ENCODE results near the gene AK2.

Gene AK2

DNA sequence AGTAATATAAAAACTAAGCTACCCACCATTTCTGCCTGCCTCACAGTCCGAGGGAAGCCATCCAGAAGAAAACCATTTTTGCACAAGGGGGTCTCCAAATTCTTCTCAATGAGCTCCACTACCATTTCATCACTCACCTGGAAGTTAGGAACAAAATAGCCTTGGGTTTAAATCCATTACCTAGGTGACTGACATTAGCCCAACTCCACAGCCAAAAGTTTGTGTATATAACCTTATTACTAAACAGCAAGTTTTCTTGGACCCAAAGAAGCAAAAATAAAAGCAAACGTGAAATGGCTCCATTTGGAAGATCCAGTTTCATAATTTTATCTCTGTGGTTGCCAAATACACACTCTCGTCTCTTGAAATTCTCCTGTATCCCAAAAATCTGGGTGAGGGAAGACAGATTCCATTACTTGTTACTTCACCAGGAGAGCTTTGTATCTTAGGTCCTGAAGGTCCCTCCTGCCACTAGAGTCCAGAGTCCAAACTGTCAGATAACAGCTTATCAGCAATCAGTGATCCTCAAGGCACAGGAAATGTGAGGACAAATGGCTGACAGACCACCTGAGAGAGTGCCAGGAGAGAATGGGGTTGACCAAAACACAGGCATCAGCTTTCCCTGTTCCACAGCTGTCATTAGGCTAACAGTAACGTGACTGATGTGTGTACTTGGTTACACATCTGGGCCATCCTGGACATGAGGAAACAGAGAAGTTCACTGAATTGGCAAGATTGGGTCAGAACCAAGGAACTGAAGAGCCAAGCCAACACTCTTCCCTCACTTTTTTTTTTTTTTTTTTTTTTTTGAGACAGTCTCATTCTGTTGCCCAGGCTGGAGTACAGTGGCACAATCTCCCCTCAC lies 14.9 kb downstream of the AK2 start:
- no peak for FAIRE-seq

- no peak for FAIRE-seq
These were observed 18.6 kb downstream of the AK2 start for GRCh38 chr1:33018112-33018511.

DNA sequence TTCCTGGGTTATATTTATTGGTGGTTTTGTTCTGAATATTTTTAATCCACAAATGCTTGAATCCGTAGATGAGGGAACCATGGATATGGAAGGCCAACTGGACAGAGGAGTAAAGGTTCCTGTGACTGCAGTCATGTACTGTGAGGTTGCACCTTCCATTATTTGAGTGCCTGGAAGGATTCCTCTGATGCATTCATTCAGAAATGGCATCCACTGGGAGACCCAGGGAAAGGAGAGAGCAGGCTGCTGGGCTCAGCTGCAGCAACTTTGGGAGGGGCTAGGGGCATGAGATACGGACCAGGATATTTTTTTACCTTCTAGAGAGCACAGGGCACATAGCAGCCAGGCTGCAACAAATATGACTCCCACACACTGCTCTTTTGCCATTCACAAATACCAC lies 19.5 kb downstream of the AK2 start:
- no peak for FAIRE-seq

GRCh38 chr1:33015216-33015615 lies 21.5 kb downstream of the AK2 start:
- FAIRE-seq: no peak

GRCh38 chr1:33014464-33015163 lies 22.1 kb downstream of the AK2 start:
- no peak for FAIRE-seq

GRCh38 chr1:33013791-33014190 lies 22.9 kb downstream of the AK2 start:
- FAIRE-seq: no peak

- FAIRE-seq: no peak
These were observed 24.5 kb downstream of the AK2 start for GRCh38 chr1:33012165-33012564.

GRCh38 chr1:33010932-33011731 lies 25.6 kb downstream of the AK2 start:
- FAIRE-seq: no peak

GRCh38 chr1:33009561-33009960 lies 27.1 kb downstream of the AK2 start:
- FAIRE-seq: no peak

DNA sequence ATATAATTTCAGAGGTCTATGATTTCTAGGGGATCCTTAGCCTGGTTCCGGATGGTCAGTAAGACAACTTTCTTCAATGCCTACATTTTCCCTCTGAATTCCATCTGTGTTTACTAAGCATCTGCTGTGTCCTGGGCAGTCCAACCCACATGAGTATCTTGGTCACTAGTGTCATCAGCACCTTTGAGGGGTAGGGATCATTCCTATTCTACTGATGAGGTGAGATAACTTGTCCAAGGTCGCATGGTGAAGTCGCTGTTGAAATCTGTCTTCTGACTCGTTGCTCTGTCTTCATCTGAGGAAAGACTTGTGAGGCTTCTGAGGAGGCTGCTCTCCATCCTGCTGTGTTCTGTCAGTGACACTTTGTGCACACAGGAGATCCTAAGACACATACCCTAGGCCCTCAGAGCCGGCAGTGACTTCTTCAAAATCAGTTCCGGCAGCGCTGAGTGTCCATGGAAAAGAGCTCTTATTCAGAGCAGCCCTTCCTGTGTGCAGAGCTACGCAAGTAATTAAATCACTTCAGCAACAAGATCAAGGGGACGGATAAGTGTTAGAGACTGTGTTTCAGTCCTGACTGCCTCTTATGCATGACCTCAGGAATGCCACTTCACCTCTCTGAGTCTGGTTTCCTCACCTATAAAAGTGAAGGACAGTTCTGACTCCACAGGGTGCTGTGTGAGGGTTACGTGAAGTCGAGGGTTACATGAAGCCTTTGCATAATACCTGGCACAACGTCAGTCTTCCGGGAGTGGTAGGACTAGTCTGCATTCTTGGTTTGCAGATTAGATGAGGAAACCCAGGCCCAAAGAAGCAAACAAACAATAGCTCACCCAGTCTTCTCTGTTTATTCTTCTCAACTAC lies 28.4 kb downstream of the AK2 start:
- FAIRE-seq: no peak

DNA sequence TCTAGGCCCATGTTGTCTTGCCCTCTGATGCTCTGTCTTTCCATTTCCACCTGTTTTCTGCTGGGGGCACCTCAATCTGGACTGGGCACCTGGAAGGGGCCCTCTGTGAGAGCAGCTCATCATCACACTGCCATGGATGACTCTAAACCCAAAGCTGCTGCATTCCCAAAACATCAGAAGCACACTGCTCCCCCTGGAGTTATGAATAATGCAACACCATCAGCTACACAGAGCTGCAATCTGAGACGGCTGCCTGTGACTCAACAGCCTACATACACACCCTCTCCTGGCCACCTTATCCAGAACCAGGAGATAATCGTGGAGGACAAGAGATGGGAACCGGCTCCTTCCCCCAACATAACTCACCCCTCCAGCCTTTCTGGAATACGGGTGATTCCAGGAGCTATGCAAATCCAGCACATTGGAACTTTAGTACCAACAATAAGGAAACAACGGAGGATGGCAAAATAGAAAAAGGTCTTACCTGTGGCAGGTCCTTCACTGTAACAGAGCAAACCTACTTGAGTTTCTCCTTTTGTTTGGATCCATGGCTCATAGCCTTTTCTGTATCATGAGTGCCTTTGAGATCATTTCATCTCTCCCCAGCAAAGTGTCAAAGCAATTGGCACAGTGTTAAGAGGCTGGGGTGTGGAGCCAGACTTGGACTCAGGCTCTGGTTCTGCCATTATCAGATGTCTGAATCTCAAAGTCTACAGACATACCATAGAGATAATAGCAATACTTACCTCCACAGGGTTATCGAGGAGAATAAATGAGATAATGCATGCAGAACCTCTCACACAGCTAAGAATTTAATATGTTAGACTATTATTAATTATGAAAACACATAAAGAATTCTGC lies 29.3 kb downstream of the AK2 start:
- FAIRE-seq: no peak

- no peak for FAIRE-seq
These were observed 30.8 kb downstream of the AK2 start for GRCh38 chr1:33005838-33006421.

DNA sequence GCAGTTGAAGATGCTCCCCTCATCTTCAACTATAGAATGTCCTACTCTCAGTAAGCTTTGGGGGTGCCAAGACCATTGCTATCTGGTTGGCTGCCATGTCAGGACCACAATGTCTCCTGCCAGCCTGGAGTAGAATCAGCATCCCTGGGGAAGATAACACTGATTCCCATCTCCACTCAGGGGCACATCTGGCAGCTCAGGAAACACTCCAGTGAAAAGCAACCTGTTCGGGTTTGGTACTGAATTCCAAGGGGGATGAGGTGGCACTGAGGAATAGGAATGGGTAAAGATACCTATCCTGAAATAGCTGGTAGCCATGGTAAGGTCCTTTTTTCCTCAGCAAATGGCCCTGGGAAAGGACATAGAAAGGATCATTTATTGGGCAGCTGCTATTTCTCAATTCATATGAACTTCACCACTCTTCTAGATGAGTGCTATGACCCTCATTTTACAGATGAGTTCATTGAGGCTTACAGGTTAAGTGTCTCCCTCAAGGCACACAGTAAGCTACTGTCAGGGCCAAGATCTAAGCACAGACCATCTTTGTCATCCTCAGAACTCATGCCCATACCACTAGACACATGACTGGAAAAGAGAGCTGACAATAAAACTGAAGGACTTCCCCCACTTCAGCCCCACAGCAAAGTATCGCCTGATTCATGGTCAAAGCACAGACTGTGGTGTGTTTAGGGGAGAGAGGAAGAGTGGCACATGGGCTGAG lies 31.4 kb downstream of the AK2 start:
- FAIRE-seq: no peak

DNA sequence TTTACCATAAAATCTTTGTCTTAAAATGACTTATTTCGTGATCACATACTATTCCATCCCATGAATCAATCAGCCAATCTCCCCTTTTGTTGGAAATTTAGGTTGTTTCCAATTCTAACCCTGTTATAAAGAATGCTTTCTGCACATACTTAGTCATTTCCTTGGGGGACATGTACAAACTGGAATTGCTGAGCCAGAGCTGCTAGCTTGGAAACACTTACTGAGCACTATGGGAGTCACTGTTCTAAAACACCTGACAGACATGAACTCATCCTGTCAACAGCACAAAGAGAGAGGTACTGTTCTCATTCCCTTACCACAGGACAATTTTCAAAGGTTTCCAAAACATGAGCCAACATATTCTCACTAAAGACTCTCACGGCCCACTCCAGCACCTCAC lies 32.1 kb downstream of the AK2 start:
- no peak for FAIRE-seq

GRCh38 chr1:33003657-33004056 lies 33.0 kb downstream of the AK2 start:
- no peak for FAIRE-seq

GRCh38 chr1:33002006-33002405 lies 34.7 kb downstream of the AK2 start:
- FAIRE-seq: no peak

DNA sequence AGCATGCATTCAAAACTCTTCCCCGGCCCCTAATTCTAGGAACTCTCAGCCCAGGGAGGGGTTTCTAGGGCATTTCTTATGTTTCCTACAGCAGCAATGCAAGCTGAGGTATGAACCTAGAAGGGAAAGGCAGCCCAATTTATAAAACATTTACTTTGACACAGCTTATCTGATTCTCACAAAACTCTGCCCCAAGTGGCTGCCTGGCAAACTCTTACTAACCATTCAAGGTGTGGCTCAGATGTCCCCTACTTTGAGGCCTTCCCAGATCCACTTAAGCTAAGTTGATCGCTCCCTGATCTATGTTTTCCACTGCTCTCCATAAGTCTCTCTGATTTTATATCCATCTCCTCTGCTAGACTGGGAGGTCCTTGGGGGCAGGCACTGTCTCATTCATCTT lies 35.4 kb downstream of the AK2 start:
- FAIRE-seq: no peak

GRCh38 chr1:33000427-33001026 lies 36.2 kb downstream of the AK2 start:
- no peak for FAIRE-seq

- no peak for FAIRE-seq
These were observed 37.7 kb downstream of the AK2 start for GRCh38 chr1:32998997-32999396.

DNA sequence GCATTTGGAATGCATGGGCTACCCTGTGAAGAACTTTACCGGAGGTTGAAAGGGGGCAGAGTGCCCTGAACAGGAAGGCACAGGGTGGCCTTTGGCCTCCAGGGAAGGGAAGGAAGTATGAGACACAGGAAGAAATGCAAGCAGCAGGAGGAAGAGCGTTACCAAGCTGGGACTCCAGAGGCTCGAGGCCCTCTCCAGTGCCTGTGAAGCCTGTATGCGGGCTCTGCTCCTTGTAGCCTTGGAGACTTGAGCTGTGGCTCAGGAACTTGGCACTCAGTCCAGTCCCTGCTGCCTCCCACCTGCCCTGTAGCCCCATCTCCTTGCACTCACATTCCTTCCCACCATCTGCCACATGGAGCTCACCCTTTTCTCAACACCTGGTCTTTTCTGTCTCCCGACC lies 38.6 kb downstream of the AK2 start:
- FAIRE-seq: no peak
